ENCODE measurements around the gene PRKCG.

PRKCG gene

DNA sequence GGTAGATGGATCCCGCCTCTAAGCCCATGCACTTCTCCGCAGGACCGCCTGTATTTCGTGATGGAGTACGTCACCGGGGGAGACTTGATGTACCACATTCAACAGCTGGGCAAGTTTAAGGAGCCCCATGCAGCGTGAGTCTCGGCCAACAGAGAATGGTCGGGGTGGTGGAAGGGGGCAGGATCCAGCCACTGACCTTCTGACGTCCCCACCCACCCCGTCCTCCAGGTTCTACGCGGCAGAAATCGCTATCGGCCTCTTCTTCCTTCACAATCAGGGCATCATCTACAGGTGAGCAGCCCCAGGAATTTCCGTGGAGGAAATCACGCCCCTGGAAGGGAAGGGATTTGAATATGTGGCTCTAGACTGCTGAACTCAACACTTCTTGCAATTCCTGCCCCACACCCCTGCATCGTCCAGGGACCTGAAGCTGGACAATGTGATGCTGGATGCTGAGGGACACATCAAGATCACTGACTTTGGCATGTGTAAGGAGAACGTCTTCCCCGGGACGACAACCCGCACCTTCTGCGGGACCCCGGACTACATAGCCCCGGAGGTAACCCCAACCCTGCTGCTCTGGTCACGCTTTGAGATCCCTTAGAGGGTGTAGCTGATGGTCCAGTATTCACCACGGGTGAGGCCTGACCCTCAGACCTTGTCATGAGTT is 18.3 kb downstream of the PRKCG start:
- no peak for DNase-seq

DNA sequence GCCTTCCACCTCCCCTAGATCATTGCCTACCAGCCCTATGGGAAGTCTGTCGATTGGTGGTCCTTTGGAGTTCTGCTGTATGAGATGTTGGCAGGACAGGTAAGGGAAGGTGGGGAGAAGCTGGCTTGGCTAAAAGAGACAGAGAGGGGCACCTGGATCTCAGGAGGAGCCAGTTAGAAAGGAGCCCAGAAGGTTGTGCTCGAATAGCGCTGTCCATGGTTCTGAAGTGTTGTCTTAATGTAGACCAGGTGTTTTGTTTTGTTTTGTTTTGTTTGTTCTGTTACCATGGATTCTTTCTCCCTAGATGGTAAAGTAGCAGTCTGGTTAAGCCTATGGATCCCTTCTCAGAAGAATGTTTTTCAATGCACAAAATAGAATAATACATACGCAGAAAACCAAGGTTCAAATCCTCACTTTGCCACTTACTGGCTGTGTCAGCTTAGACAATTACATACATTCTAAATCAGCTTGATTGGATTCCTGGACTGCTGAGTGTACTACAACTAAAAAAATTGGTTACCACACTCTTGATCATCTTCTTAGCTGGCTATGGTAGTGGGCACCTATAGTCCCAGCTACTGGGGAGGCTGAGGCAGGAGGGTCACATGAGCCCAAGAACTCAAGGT is 21.2 kb downstream of the PRKCG start:
- peak; percentile 54 for DNase-seq

DNA sequence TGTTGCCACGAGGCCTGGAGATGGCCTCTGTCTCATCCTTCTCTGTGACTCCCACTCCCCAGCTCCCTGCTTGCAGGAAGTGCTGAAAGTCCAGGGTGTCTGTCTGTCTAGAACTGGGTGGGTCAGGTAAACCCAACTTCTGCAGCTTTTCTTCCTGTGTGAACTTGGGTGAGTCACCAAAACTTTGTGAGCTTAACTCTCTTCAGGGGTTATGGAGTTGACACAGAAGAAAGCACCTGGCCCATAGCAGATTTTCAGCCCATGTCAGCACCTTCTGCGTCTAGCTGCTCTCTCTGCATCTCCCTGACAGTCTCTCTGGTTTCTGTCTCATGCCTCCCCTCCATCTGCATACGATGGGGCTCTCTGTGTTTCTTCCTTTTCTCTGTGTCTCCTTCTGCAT is 22.9 kb downstream of the PRKCG start:
- DNase-seq: no peak

DNA sequence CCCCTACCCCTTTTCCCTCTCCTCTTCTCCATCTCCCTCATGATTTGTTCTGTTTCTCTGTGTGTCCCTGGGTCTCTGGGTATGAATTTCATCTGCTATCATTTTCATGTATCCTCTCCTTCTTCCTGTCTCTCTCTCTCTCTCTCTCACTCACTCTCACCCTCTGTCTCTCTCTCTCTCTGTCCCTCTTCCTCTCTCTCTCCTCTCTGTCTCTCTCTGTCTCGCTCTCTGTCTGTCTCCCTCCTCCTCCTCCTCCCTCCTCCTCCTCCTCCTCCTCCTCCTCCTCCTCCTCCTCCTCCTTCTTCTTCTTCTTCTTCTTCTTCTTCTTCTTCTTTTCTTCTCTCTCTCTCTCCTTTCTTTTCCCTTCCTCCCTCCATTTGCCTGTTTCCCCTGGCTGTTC is 23.8 kb downstream of the PRKCG start:
- no peak for DNase-seq

DNA sequence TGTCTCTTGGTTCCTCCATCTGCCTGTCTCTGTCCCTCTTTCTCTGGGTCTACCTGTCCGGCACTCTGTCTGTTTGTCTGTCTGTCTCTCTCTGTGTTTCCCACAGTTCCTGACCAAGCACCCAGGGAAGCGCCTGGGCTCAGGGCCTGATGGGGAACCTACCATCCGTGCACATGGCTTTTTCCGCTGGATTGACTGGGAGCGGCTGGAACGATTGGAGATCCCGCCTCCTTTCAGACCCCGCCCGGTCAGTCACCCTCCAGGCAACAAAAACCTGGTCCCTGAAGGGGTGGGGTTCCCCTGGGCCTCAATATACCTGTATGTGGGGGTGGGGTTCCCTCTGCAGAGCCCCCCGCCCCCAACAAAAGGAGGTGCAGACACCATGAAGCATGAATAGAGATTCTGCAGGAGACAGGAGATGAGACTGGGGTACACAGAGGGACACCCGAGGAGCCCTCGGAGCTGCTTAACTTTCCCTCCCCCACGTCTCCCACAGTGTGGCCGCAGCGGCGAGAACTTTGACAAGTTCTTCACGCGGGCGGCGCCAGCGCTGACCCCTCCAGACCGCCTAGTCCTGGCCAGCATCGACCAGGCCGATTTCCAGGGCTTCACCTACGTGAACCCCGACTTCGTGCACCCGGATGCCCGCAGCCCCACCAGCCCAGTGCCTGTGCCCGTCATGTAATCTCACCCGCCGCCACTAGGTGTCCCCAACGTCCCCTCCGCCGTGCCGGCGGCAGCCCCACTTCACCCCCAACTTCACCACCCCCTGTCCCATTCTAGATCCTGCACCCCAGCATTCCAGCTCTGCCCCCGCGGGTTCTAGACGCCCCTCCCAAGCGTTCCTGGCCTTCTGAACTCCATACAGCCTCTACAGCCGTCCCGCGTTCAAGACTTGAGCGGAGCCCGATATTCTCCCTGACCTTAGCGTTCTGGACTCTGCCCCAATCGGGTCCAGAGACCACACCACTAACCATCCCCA is 24.5 kb downstream of the PRKCG start:
- DNase-seq: no peak

DNA sequence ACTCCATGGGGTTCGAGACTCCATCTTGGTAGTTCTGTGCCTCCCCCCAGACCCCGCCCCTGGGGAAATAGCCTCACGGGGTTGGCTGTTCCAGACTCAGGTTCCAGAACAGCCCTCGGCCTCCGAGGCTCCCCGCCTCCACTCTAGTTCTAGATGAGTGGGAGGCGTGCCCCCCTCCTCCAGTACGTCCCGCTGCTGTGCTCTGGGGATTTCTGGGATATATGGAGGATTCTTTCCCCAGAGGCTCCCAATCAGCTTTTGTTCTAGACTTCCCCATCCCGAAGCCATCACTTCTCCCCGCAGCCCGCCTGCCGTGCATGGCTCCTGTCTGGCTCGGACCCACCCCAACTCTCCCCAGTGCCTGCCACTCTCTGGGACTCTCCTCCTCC is 25.2 kb downstream of the PRKCG start:
- no peak for DNase-seq

DNA sequence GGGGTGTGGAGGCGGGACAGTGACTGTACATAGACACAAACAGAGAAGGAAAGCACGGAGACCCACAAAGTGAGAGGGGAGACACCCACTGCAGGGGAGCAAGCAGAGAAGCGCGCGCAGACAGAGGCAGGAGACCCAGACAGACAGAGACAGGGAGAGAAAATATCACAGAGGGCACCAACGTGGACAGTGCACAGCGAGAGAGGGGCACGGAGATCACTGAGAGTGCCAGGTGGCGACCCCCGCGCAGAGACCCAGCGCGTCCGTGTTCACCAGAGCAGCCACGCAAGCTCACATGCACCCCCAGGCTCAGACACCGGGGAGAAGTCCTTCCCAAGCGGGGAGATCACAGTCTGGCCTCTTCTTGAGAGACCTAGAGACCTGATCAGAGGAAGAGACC is 25.7 kb downstream of the PRKCG start:
- DNase-seq: no peak

DNA sequence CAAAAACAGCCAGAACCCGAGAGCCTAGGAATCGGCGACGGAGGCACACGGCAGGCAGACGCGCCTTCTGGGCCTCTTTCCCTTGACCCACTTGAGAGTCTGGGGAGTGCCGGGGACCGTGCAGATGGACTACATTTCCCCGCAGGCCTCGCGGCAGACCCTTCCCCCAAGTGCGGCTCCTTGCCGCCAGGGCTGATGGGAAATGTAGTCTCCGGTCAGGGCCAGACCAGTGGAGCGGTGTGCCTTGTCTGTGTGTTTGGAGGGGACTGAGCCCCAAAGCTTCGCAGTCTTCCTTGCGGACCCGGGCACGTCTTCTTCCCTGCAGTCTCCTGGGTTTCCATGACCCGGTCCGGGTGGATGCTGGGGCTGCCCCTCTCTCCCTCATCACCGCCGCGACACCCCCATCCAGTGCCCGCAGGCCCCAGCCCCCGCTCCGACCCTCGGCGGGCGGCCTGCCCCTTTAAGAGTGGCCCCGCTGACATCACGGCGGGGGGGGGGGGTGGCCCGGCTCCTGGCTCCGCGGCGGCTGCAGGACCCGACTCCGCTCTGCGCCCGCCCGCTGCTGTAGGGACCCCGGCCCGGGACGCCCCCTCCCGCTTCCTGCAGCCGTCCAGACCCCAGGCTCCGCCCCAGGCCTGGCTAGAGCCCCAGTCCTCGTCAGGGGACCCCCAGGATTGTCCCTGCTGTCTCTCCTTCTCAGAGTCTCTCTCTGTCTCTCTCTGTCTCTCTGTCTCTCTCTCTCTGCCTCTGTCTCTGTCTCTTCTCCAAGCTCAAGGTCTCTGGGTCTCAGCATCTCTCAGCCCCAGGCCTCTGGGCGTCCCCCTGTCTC is 26.3 kb downstream of the PRKCG start:
- DNase-seq: no peak

DNA sequence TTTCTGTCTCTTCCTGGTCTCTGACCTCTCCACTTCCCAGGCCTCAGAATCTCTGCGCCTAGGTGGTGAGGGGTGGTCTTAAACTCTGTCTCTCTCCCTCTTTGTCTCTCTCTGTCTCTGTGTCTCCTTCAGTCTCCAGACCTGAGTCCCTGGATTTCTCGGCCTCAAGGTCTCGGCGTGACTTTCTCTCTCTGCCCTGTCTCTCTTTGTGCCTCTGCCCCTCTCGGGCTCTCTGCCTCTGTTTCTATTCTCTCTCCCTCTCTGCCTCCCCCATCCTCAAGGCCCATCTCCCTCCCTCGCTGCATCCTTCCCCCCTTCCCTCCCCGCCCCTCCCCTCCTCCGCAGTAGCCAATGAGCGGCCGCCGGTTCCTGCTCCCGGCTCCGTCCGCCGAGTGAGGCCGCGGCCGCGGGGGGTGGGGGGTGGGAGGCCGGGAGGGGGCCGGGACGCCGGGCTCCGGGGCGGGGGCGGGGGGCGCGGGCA is 27.0 kb downstream of the PRKCG start, which contains the start of gene CACNG7:
Gene CACNG7 (plus strand): TSS at position 344 of the 481 bp plus-strand sequence. CDS start 3,554 bp downstream, outside the sequence.
- no peak for DNase-seq

DNA sequence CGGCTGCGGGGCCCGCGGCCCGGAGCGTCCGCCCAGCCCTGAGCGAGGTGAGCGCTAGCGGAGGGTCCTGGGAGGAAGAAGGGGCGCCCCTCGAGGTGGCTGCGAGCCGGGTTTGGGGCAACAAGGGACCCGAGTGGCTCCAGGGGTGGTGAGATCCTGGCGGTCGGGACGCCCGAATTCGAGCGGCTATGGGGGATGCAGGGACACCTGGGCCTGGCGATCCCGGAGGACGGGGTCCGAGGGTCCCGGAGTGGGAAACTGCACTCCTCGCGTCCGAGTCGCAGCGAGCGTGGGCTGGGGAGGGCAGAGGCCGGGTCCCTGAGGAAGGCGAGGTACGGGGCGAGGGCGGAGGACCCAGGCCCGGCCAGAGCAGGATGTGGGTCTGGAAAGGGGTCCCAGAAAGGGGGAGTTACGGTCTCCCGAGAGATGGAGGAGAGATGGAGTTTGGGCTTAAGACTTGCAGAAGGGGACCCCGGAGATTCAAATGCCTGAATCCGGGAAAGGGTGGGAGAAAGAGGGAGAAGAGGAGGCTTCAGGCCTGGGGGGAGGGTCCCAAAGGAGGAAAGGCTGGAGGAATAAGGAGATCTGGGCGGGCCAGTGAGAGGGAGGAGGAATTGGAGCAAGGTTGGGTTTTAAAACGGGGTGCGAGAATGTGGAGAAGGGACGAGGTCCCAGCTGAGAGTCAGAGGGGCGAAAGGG is 27.6 kb downstream of the PRKCG start:
- DNase-seq: no peak

DNA sequence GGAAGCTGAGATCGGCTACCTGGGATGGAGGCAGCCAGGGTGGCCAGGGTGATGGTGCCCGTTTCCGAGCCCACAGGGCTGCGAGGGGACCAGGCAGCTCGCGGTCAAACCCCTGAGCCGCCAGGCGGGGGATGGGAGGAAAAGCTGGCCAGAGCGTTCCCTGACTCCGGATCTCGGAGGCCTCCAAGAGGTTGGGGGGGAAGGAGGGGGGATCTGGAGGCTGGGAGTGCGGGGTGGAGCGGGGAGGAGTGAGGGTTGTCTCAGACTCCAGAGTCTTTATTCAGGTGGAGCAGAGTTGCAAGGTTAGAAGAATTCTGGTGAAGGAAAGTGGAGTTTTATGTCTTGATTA is 28.1 kb downstream of the PRKCG start:
- DNase-seq: no peak

DNA sequence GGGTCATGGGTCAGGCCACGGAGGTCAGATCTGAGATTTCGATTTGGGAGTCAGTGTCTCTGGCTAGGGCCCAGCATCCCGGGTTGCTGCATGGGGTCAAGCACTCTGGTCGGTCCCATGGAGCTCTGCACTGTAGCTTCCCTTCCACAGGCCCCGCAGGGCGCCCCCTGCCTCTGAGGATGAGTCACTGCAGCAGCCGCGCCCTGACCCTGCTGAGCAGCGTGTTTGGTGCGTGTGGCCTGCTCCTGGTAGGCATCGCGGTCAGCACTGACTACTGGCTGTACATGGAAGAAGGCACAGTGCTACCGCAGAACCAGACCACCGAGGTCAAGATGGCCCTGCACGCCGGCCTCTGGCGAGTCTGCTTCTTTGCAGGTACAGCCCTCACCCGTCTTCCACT is 30.7 kb downstream of the PRKCG start:
- DNase-seq: no peak

DNA sequence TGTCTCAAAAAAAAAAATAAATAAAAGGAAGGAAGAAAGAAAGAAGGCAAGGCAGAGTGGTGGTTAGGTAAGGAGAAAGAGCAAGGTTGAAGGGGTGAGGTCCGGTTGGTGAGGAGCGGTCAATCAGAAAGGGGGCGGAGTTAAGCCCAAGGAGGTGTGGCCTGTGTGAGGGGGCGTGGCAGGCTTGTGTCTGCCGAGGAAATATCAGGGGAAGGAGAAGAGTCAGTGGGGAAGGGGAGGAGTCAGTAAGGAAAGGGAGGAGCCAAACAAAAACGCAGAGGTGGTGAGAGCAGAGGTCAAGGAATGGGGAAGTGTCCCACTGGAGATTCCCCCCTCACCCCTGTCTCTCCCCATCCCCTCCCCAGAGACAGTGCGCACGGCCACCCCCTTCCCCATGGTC is 33.0 kb downstream of the PRKCG start:
- no peak for DNase-seq

DNA sequence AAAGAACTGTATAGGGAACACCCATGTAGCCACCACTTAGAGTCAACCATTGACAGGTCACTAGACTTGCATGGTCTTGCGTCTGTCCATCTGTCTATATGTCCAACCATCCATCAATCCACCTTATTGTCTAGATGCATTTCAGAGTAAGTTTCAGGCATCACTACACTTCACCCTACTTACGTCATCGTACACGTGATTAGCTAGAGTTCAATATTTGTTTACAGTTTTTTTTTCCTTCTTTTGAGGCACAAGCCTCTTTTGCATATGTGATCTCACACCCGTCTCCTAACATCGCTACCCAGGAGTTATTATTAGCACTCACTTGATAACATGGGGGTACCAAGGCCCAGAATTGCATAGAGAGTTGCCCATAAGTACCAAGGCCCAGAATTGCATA is 34.0 kb downstream of the PRKCG start:
- no peak for DNase-seq

DNA sequence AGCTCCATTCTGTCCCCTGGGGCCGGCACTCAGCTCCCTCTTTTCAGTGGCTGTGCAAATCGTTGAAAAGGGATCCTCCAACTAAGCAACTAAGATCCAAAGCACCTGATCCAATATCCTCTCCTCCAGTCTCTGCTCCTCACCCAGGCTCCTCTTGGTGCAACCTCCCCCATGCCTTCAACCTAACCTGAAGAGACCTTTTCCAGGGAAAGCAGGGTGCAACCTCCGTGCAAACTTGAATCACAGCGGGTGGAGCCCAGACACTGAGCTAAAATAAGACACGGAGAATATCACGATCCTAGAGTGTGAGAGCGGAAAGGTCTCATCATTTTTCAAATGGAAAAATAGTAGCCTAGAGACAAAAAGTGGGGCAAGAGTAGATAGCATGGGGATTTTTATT is 35.4 kb downstream of the PRKCG start:
- DNase-seq: no peak

DNA sequence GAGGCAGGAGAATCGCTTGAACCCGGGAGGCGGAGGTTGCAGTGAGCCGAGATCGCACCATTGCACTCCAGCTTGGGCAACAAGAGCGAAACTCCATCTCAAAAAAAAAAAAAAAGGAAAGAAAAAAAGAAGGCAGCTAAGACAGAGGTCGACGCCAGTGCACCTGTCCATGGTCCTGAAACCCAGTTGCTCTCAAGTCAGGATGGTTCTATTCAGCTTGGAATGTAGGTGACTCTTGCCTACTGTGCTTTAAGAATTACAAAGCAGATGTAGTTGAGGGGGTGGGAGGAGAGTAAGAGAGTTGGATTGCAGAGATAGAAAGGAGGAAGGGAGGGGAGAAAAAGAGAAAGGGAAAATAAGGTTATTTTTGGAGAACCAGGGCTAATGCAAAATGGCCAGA is 45.7 kb downstream of the PRKCG start:
- peak; percentile 40 for DNase-seq

DNA sequence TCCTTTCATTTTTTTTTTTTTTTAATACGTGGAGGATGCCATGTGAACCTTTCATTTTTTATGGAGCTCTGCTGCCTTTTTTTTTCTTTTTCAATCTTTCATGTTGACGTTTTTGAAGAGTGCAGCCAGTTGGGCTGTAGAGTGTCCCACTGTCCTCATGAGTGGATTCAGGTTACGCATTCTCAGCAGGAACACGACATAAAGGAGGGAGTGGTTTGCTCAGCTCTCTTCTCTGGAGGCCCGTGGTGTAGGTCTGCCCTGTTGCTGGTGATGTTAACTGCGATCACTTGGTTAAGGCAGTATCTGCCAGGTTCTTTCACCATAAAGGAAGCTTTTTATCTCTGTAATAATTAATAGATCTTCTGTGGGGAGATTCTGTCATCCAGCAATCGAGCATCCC is 54.0 kb downstream of the PRKCG start:
- DNase-seq: no peak

DNA sequence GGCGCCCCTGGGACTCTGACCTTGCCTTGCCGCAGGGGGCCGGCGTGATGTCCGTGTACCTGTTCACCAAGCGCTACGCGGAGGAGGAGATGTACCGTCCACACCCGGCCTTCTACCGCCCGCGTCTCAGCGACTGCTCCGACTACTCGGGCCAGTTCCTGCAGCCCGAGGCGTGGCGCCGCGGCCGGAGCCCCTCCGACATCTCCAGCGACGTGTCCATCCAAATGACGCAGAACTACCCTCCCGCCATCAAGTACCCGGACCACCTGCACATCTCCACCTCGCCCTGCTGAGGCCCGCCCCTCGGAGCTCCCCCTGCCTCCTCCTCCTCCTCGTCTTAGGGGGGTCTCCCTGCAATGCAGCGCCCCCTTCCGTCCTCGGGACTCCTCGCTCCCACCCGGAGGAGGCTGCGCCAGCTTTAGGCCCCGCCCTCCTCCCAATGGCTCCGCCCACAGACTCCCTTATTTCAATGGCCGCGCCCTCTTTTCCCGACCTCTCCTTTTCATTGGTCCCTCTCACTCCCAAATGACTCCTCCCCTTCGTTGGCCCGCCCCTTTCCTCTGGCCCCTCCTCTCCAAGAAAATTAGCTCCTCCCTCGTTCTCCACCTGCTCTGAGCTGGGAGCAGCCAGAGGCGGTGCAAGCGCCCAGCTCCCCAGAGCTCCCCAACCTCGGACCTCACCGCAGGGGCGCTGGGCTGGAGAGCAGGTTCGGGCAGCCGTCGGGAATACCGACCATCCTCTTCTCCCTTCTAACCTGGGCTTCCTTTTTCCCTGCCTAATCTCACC is 60.2 kb downstream of the PRKCG start:
- no peak for DNase-seq

DNA sequence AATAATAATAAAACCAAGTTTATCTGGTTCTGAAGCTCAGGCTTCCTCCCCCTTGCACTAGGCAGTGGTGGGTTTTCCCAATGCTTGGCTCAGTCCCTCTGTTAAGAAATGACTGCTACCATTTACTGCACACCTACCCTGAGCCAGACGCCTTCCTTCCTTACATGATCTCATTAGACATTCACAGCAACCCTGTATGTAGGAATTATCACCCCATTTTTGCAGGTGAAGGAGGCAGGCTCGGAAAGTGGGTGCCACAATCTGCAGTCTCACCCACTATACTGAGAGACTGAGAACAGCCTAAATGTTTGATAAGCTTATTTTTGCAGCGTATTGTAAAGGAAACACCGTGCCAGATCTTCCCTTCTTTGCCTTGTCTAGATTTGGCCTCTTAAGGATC is 62.4 kb downstream of the PRKCG start:
- no peak for DNase-seq

DNA sequence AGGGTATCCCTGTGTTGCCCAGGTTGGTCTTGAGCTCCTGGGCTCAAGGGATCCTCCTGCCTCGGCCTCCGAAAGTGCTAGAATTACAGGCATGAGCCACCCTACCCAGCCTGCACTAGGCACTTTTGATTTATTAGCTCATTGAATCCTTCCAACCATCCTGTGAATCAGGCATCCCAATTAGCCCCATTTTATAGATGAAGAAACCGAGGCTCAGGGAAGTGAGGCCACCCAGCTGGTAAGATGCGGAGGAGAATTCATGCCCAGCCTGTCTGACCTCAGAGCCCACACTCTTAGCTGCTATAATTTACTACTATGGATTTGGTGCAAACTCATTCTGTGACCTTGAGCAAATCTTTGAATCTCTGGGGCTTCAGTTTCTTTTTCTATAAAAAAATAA is 62.9 kb downstream of the PRKCG start:
- no peak for DNase-seq

DNA sequence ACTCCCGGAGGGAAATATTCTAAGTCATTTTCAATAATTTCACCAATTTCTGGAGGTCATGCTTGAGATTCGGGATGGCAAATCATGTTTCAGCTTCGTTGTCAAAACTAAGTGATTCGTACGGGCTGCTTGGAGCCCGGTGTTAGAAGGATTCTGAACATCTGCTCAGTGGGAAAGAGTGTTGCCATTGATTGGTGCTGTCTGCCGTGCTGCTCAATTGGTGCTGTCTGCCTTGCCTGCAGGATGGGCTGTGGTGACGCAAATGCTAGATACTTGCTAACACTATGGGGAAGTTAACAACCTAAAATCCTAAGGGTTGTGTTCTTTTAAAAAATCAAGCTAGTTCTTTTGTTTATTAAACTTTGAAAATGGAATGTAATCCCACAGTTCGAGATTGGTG is 63.4 kb downstream of the PRKCG start:
- no peak for DNase-seq

Data from DMS53 (cell line).